Thoracic aorta (tissue), 2 donors: ENCODE results near the gene APOL5. TPM values are rescaled to one million over a fixed set of nuclear protein-coding genes. Genes with fewer than 3 reads are reported as not detected.
"Not testable (repeated sequence)": the region's sequence is repeated elsewhere in the genome, so short reads cannot be mapped to it uniquely, and the experiment has no call there.

Experiments
- ATAC-seq: fragments of 150-250 bp; one replicate; pipeline ENCODE4 v1.8.0; 2017; ENCODE audit warnings: low read depth; ENCODE audit not compliant: insufficient number of reproducible peaks, low FRiP score
- DNase-seq: peaks from one replicate; pipeline ENCODE4 v3.0.0-alpha.2; 2020; ENCODE audit warnings: low spot score
- H3K27ac ChIP-seq, 2 donors: fragments of 200-600 bp; sonication (generic); 1 replicate in 1 of 2; 2 replicates in 1 of 2; pipeline ENCODE4 v1.5.1; 2016; ENCODE audit warnings: mild to moderate bottlenecking in 2 of 2, moderate library complexity in 2 of 2
- H3K27me3 ChIP-seq: fragments of 200-600 bp; sonication (generic); replicated peaks from 2 replicates; pipeline ENCODE4 v1.6.0; 2016; ENCODE audit warnings: mild to moderate bottlenecking; ENCODE audit not compliant: insufficient read depth
- H3K36me3 ChIP-seq: fragments of 200-600 bp; sonication (generic); one replicate; pipeline ENCODE4 v1.5.1; 2016
- H3K4me1 ChIP-seq, 2 donors: fragments of 200-600 bp; sonication (generic); 1 replicate in 1 of 2; 2 replicates in 1 of 2; pipeline versions ENCODE4 v1.5.1 to v1.6.0; 2016; ENCODE audit warnings: low read depth in 2 of 2, mild to moderate bottlenecking in 1 of 2; ENCODE audit not compliant: control insufficient read depth in 1 of 2
- H3K4me3 ChIP-seq: fragments of 200-600 bp; sonication (generic); 2 replicates; pipeline ENCODE4 v1.5.1; 2016; ENCODE audit warnings: mild to moderate bottlenecking
- H3K9me3 ChIP-seq: fragments of 200-600 bp; sonication (generic); 2 replicates; pipeline ENCODE4 v1.5.1; 2016
- CTCF ChIP-seq: fragments of 200-600 bp; sonication (generic); IDR thresholded peaks from one replicate; pipeline ENCODE4 v1.5.1; 2019; ENCODE audit warnings: antibody characterized with exemption
- total RNA-seq, 2 donors: library from RNA; depleted of rRNA; stranded (reverse); fragments of >200 nt; gene quantifications; one replicate each; pipeline versions ENCODE4 v1.1.0 to v1.2.3, GENCODE V29; 2016

APOL5 gene
- not detected for total RNA-seq

- Histone ChIP-seq H3K9me3 (no peaks in the 10 kb centered on the region), H3K27ac (no peak within 1 kb of the TSS), H3K4me3 (no peak within 1 kb of the TSS), H3K36me3 (no peaks in the 10 kb centered on the region), H3K27me3 (no peaks in the 10 kb centered on the region), H3K4me1 (no peaks in the 10 kb centered on the region)
- no peak for ATAC-seq
- DNase-seq: no peak
- TF ChIP-seq CTCF: no peak
These were observed at the start of gene APOL5 for GRCh38 chr22:35717572-35717971. Gene APOL5 (plus strand): TSS chr22:35717872. CDS start chr22:35717872, 0 bp downstream.

DNA sequence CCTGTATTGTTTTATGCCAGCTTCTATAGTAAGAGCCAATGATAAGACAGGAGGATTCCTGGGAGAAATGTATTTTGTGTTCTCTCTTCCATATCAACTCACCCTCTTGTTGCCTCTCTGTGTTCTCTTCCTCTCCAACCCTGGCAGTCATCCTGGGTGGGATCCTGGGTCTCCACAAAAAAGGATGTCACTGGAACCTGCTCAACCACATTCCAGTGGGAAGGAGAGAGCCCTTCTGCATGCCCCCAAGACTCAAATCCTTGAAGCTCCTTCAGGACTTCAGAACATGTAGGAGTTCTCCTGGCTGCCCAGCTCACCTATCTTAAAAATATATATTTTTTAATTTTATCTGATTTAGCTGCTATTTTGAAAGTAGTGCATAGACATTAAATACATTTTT is 43.3 kb upstream of the APOL5 start:
- Histone ChIP-seq H3K9me3 (no peaks in the 10 kb centered on the region), H3K27ac (no peak overlapping the region), H3K27me3 (no peaks in the 10 kb centered on the region), H3K4me1 (peaks cover 0 to 8% of the 10 kb centered on the region in 2 donors), H3K36me3 (no peaks in the 10 kb centered on the region), H3K4me3 (no peak overlapping the region)
- no peak for DNase-seq
- ATAC-seq: no peak
- TF ChIP-seq CTCF: no peak

GRCh38 chr22:35676065-35676464 is 41.6 kb upstream of the APOL5 start:
- not testable (repeated sequence) for H3K9me3 ChIP-seq, H3K4me3 ChIP-seq, H3K4me1 ChIP-seq, DNase-seq, H3K27ac ChIP-seq, H3K27me3 ChIP-seq, H3K36me3 ChIP-seq, ATAC-seq

DNA sequence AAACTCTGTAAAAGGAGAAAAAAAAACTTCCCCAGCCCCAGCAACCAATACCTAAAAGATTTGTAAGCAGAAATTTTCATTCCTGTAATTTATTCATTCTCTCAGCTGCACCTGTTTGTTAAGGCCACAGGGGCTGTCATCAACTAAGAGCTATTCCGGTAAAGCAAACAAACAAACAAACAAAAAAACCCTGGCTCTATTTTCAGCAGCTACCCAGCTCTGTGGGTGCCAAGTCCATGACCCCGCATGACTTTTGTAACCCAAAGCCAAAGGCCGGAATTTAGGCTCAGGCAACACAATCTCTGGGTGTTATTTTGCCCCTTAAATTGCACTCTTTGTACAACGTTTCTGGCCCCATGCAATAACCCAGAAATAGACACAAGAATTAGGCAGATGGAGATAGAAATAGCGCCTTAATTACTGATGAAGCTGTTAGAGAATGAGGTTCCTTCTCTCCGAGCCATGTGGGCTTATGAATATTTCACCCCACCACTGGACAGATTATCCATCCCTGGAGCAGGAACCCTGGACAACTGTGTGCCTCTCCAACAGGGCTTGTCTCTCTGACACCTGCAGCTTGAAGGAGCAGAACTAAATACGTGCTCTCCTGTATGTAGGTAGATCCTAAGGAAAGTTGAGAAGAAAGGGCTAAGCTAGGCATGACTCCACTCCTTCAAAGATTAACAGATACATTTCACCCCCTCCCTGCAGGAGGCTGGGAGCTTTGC is 40.0 kb upstream of the APOL5 start:
- Histone ChIP-seq H3K36me3 (no peaks in the 10 kb centered on the region), H3K27me3 (no peaks in the 10 kb centered on the region), H3K27ac (no peak overlapping the region), H3K4me3 (no peak overlapping the region), H3K4me1 (peaks cover 0 to under 1% of the 10 kb centered on the region in 2 donors), H3K9me3 (no peaks in the 10 kb centered on the region)
- TF ChIP-seq CTCF: no peak
- DNase-seq (no peak), ATAC-seq (no peak)

DNA sequence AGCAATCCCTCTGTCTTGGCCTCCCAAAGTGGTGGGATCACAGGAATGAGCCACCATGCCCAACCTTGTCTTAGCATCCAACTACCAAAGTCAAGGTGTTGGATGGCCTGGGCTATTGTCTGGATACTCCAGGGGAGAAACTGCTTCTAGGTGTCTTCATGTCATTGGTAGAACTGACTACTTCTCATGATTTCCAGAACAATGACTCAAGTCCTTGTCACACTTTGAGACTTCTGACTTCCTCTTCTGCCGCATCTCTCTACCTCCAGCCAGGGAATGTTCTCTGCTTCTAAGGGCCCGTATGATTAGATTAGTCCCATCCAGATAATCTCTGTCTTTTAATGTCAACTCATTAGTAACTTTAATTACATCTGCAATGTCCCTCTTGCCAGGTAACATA is 38.8 kb upstream of the APOL5 start:
- H3K27me3 ChIP-seq: no peaks in the 10 kb centered on the region
- no peak for TF ChIP-seq CTCF
- H3K4me3 ChIP-seq: no peak overlapping the region
- no peak for DNase-seq
- no peak for ATAC-seq
- H3K27ac ChIP-seq: no peak overlapping the region
- no peaks in the 10 kb centered on the region for H3K36me3 ChIP-seq
- no peaks in the 10 kb centered on the region for H3K4me1 ChIP-seq
- no peaks in the 10 kb centered on the region for H3K9me3 ChIP-seq

DNA sequence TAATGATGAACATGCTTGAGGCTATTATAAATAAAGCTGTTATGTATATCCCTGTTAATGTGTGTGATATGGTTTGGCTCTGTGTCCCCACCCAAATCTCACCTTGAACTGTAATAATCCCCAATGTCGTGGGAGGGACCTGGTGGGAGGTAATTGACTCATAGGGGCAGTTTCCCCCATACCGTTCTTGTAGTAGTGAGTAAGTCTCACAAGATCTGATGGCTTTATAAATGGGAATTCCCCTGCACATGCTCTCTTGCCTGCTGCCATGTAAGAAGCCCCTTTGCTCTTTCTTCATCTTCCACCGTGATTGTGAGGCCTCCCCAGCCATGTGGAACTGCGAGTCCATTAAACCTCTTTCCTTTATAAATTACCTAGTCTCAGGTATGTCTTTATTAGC is 38.2 kb upstream of the APOL5 start:
- not testable (repeated sequence) for H3K4me3 ChIP-seq, ATAC-seq, H3K4me1 ChIP-seq, H3K36me3 ChIP-seq, DNase-seq, H3K27ac ChIP-seq, H3K9me3 ChIP-seq, H3K27me3 ChIP-seq
